HG02981 (cell line): Measurements from ENCODE around the gene PDE11A.

Experiments
- ATAC-seq: cut with Tn5 transposase; IDR thresholded peaks from one replicate; pipeline ENCODE4 v1.9.1; 2021; ENCODE audit warnings: mild to moderate bottlenecking, moderate library complexity; ENCODE audit not compliant: unreplicated experiment

Gene PDE11A

GRCh38 chr2:177675350-177675821, 397.2 kb downstream of the PDE11A start:
- ATAC-seq: no peak

DNA sequence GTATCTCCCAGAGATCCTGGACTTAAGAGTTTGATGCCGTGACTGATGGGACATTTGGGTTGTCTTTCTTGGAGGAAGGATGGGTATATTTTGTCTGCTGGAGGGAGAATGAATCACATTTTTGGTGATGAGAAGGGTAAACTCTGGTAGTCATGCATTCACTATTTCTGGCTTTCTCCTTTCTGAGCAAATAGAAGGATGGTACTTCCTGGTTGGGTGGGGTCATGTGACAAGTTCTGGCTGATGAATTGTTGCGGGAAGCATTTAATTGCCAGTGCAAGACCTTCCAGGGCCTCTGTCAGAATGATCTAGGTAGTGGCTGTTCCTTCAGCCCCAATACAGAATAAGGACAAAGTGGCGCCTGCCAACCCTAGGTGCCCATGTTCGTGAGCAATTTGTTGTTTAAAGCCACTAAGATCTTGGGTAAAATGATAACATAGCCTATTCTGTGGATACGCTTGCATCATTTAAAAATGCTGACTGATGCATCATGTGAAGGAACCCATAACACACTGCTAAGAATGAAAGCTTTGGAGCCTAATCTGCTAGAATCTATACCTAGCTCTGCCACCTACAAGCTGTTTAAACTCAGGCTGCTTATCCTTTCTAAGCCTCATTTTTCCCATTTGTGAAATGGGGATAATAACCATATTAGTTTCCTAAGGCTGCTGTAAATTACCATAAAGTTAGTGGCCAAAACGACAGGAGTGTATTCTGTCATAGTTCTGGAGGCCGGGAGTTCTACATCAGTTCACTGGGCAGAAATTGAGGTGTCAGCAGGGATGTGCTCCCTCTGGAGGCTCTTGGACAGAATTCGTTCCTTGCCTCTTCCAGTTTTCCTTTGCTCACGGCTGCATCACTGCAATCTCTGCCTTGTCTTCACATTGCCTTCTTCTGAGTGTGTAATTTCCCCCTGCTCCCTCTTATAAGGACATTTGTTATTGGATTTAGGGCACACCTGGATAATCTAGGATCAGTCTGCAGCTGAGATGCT, 398.7 kb downstream of the PDE11A start:
- ATAC-seq: no peak

- ATAC-seq: no peak
These were observed 400.9 kb downstream of the PDE11A start for GRCh38 chr2:177671662-177672061.

GRCh38 chr2:177670791-177671535, 401.6 kb downstream of the PDE11A start:
- ATAC-seq: peak; percentile 47

DNA sequence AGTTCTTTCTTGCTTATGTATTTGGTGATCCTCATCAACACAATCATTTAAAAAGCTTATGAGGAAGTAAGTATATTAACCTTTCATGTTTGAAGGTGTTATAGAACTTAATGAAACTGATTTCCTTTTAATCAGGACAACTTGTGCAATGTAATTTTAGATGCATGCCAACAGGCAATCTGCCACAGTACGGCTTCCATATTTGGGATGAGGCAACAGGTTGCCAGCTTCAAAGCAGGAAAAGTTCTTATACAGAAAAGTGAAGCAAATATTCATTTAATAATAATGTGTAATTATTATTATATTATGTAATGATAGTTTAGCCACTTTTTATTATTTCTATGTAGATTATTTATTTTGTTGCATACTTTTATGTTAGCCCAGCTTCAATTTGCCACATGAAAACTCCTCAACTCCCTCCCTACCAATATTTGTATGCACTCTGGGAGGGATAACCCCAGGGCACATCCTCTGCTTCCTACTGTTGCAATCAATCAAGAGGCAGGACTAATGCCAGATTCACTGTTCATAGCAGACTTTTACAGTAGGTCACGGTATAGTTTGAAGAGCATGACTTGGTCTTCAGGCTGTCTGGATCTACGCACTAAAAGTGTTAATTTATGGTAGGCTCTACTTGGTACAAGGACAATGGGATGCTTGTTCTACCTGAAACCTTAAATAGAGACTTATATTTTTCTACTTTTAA, 402.8 kb downstream of the PDE11A start:
- ATAC-seq: no peak

DNA sequence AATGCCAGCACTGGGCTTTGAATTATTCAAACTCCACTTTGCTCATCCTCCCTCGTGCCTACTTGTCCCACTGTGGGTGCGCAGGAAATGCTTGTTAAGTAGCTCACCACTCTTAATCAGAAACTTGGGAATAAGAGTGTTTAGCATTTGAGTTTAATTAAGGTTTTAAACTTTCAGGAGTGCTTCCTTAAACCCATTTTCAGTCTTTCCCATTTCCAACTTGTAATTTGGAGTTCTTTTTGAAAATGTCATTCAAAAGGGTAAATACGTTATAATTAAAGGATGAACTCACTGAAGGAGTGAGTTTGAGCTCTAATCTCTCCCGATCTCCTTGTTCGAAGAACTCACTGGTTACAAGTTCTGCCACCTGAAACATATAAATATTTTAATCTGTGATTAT, 403.4 kb downstream of the PDE11A start:
- no peak for ATAC-seq

- ATAC-seq: no peak
These were observed 404.0 kb downstream of the PDE11A start for GRCh38 chr2:177668617-177669016.

GRCh38 chr2:177667626-177668025, 405.0 kb downstream of the PDE11A start:
- ATAC-seq: no peak

DNA sequence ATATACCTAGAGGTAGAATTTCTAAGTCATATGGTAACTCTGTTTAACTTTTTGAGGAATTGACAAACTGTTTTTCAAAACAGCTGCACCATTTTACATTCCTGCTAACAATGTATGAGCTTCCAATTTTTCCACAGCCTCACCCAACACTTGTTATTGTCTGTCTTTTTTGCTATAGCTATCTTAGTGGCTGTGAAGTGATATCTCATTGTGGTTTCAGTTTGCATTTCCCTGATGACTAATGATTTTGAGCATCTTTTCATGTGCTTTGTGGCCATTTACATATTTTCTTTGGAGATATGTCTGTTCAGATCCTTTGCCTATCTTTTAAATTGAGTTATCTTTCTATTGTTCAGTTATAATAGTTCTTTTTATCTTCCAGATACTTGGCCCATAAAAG, 406.2 kb downstream of the PDE11A start:
- no peak for ATAC-seq

DNA sequence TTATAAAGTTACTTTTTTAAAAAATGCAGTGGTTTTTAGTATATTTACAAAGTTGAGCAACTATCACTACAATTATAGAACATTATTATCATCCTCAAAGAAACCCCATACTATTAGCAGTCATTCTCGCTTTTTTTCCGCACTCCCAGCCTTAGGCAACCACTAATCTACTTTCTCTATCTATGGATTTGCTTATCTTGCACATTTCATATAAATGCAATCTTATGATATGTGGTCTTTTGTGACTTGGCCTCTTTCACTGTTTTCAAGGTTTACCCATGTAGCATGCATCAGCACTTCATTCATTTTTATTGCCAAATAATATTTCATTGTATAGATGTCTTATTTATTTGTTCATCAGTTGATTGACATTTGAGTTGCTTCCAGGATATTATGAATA, 406.6 kb downstream of the PDE11A start:
- ATAC-seq: no peak

DNA sequence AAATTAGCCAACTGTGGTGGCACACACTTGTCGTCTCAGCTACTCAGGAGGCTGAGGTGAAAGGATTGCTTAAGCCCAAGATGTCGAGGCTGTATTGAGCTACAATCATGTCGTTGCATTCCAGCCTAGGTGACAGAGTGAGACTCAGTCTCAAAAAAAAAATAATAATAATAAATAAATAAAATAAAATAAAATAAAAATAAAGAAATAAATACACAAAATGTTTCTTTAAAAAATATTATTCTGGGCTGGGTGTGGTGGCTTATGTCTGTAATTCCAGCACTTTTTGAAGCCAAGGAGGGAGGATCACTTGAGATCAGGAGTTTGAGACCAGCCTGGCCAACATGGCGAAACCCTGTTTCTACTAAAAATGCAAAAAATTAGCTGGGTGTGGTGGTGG, 407.2 kb downstream of the PDE11A start:
- ATAC-seq: no peak

DNA sequence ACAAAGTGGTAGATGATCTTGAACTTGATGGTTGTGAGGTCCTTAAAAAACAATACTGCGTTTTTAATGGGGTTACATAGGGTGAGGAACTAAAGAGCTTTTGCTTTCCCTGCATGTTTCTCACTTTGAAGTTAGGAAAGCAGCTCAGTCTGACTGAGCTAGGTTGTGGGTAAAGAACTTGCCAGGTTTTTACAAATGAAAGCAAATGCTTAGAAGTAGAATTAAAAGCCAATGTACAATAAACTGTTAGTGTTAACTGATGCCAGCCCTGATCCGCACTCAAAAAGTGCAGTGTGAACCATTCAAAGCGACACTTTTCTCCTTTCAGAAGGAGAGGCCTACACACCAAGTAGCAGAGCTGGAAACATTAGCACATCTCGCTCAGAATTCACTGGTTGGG, 409.7 kb downstream of the PDE11A start:
- ATAC-seq: no peak

- ATAC-seq: no peak
These were observed 411.8 kb downstream of the PDE11A start for GRCh38 chr2:177660742-177661141.

DNA sequence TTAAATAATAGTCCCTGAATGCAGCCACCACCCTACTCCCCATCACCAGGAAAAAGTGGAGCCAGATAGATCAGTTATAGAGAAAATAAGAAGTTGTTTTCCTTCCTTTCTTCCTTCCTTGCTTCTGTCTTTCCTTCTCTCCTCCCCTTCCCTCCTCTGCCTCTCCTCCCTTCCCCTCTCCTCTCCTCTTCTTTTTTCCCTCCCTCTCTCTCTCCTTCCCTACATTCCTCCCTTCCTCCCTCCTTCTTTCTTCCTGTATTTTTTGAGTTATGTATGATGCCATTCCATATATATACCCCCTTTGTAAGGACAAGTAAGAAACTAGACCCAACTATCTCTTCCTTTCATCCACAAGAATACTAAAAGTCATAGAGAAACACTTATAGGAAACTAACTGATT, 414.3 kb downstream of the PDE11A start:
- no peak for ATAC-seq

DNA sequence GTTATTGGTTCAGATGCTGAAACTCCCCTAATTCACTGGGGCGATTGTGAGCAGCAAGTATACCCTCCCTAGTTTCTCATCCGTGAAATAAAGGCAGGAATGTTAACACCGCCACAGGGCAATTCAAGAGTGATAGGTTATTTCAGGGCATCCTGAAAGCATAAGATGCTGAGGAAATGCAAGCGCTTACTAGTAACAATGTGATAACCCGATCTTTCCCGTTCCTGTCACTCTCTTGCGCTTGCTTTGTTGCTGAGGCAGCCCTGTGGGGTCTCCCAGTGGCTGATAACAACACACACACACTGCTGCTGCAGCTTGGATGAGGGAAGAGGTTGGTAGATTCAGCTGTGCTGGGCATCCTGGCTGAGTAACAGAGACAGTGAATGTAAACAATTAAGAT, 420.7 kb downstream of the PDE11A start:
- no peak for ATAC-seq

DNA sequence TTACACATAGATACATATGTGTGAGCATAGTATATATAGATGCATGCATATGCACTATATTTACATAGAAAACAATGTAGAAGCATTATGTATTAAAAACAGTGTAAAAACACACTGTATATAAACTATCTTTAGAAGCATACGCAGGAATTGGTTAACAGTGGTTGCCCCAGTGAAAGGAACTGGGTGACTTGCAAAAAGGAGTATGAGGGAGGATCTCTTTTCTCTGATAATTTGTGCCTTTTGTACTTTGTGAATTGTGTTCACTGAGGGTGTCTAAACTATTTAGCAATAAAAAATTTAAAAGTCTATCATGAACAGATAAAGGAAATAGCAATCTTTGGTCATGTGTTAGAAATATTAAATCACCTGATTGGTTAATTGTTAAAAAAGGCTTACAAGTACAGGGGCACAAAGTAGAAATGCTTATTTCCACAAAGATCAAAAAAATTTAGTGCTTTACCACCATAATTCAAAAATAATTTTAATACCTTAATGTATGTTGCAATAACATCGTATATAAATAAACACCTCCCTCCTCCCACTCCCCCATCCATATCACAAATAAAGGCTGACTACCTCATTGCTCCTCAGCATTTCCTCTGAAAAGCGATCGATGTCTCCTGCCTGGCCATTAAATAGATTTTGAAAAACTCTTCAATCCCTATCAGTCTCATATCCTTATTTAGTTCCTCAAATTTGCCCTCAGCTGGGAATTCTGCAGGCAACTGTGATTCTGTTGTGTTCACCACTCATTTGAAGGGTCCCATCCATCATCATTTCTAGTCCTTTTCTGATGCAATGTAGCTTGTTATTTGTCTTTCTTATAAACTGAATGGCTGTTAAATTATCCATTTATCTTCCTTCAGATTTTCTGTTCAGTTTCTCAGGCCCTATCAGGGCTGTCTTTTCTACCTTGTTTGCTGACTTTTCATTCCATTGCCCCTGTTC, 422.7 kb downstream of the PDE11A start:
- no peak for ATAC-seq

DNA sequence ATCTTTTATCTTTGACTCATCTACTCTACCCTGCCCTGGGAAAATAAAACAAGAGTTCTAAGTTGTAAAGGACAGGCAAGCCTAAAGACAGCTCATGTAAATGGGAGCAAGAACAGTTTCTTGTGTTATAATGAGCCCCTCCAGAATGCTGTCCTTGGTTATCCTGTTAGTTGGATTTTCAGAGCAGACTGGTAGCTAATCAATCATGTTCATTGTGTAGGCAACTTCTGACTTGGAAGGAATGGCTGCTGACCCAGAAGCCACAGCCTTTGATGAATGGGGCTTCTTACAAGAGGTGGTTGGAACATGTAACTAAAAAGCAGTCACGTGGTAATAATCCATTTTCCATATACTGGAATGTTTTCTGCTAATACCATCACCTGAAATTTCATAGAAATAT, 425.8 kb downstream of the PDE11A start:
- no peak for ATAC-seq

- no peak for ATAC-seq
These were observed 426.3 kb downstream of the PDE11A start for GRCh38 chr2:177646241-177646640.

DNA sequence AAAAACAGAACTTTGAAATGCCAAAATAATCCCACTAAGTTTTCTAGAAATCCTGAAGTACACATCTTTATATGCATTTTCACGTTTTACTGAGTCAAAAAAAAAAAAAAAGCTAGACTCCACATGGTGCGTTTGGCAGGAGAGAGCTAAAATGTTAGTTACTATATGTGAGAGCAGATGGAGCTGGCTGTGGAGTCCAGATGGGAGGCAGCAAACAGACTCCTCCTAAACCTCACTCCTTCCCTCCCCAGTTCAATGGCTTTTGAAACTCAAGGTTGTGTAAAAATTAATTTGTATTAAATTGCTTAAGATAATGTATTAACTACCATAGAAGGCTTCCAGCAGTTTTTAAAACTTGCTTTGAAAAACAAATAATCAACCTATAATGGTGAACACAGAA, 431.2 kb downstream of the PDE11A start:
- no peak for ATAC-seq

DNA sequence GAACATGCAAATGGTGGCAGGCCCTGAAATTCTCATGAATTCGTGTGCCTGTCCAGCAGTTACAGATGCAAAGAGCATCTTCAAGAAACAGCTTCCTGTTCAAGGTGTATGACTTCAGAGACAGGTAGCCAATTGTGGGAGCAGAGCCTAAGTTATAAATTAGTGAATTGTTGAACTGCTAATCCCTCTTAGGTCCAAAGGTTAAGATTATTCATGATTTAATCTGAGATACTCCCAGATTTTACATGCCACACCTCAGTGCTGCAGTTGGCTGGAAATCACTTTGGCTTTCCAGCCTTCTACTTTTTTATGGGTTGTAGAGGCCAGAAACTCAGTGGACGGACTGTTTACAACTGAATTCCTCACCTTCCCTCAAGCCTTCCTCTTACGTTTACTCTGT, 432.2 kb downstream of the PDE11A start:
- ATAC-seq: no peak
